Measurements from ENCODE around the gene BACE2. TPM values are rescaled to one million over a fixed set of nuclear protein-coding genes. Genes with fewer than 3 reads are reported as not detected.

Gene BACE2
- polyA plus RNA-seq, 1 donor (not counting 4 experiments of a cell fraction or from before 2014, with no cell fraction given): 130 TPM

DNA sequence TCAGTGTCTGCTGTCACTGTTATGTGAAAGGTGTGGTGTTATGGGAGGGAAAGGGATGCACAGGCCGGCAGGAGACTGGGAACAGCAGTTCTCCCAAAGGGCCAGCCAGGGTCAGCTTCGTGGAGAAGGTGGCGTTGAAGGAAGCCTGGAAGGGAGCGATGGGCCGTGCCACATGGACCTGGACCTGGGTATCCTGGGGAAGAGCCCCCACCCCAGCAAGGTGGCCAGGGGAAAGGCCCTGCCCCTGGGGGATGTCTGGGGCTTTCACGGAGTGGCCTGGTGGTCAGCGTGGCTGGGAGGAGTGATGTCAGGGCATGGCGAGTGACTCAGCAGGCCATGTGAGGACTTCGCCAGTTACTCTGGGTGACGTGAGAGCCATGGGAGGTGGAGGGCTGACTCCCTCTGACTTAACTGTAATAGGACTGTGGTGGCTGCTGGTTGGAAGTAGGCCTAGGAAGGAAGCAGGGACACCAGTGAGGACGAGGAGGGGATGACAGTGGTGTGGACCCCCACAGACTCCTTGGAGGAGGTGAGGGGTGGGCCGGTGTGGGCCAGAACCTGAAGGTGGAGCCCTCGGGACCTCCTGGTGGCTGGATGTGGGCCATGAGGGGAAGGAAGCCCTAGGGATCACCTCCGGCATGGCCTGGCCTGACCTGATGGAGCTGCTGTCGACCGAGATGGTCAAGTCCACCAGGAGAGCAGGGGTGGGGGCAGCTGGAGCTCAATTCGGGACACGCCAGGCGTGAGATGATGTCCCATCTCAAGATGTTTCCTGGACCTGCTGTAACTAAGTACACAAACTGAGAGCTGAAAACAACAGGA is 54.5 kb downstream of the BACE2 start:
- no peak for FAIRE-seq

DNA sequence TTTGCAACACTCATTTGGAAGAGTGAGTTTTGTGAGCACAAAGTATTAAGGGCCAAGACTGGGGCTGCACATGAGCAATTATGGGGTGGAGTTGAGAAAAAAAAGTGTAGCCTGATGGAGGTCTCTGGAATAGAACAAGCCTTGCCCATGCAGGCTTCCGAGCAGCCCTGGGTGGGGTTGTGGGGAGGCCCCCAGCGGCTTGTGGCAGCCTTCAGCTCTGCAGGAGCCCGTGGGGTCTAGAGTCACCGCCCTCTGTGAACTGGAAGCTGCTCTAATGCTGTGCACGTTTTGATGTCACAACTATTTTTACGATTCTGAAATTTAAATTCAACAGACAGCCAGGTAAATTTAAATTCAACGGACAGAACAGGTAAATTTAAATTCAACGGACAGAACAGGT is 58.9 kb downstream of the BACE2 start:
- H3K9me1 ChIP-seq (ENCODE audit: control insufficient read depth, extremely low read depth, insufficient read depth, low read length): no peaks in the 10 kb centered on the region
- no peak overlapping the region for H3K4me2 ChIP-seq (ENCODE audit: control insufficient read depth, extremely low read depth, insufficient read depth, low read depth, low read length)
- no peak overlapping the region for H3K27ac ChIP-seq (ENCODE audit: control insufficient read depth, insufficient read depth, low read length)
- no peak overlapping the region for H3K4me3 ChIP-seq (ENCODE audit: control insufficient read depth in 2 of 3, extremely low read depth in 1 of 3, insufficient read depth in 2 of 3, low read depth in 1 of 3, low read length in 3 of 3)
- no peaks in the 10 kb centered on the region for H3K9me3 ChIP-seq (ENCODE audit: control insufficient read depth, low read depth, low read length)
- no peak for FAIRE-seq
- no peaks in the 10 kb centered on the region for H3K4me1 ChIP-seq (ENCODE audit: control insufficient read depth, extremely low read depth, insufficient read depth, low read length)
- DNase-seq (ENCODE audit: low read depth, low spot score): no peak
- no peak overlapping the region for H2AFZ ChIP-seq (ENCODE audit: control insufficient read depth, low read length)
- H3K9ac ChIP-seq (ENCODE audit: control insufficient read depth, extremely low read depth, insufficient read depth, low read length): no peak overlapping the region
- peaks cover 9 to 20% of the 10 kb centered on the region in 2 experiments for H3K36me3 ChIP-seq (ENCODE audit: control insufficient read depth in 2 of 2, extremely low read depth in 1 of 2, insufficient read depth in 2 of 2, low read length in 2 of 2)
- H4K20me1 ChIP-seq (ENCODE audit: control insufficient read depth, extremely low read depth, insufficient read depth, low read length): peaks cover 6% of the 10 kb centered on the region
- H3K27me3 ChIP-seq (ENCODE audit: control insufficient read depth, extremely low read depth, insufficient read depth, low read length): no peaks in the 10 kb centered on the region
- TF ChIP-seq EZH2 (IDR thresholded peaks at IDR 0.05; ENCODE audit: low read length): no peak
- TF ChIP-seq, protein P1, sequence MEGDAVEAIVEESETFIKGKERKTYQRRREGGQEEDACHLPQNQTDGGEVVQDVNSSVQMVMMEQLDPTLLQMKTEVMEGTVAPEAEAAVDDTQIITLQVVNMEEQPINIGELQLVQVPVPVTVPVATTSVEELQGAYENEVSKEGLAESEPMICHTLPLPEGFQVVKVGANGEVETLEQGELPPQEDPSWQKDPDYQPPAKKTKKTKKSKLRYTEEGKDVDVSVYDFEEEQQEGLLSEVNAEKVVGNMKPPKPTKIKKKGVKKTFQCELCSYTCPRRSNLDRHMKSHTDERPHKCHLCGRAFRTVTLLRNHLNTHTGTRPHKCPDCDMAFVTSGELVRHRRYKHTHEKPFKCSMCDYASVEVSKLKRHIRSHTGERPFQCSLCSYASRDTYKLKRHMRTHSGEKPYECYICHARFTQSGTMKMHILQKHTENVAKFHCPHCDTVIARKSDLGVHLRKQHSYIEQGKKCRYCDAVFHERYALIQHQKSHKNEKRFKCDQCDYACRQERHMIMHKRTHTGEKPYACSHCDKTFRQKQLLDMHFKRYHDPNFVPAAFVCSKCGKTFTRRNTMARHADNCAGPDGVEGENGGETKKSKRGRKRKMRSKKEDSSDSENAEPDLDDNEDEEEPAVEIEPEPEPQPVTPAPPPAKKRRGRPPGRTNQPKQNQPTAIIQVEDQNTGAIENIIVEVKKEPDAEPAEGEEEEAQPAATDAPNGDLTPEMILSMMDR (optimal IDR thresholded peaks at IDR 0.05 in 1 of 3, IDR thresholded peaks at IDR 0.05 in 1 of 3, conservative IDR thresholded peaks at IDR 0.05 in 1 of 3; ENCODE audit: extremely low read depth in 1 of 3, insufficient read depth in 2 of 3, low read length in 3 of 3): no peak
- peaks cover 25% of the 10 kb centered on the region for H3K79me2 ChIP-seq (ENCODE audit: control insufficient read depth, insufficient read depth, low read length)
- dilution Hi-C loops (cut with MboI; ENCODE audit: extremely low pct_ligation_motif_present, low sequenced_read_pairs): no loop called here

More for the DNA sequence above, 54.5 kb downstream of the BACE2 start:
- TF ChIP-seq, protein P1 (optimal IDR thresholded peaks at IDR 0.05 in 1 of 3, IDR thresholded peaks at IDR 0.05 in 1 of 3, conservative IDR thresholded peaks at IDR 0.05 in 1 of 3; ENCODE audit: extremely low read depth in 1 of 3, insufficient read depth in 2 of 3, low read length in 3 of 3): no peak
- no peak for TF ChIP-seq EZH2 (IDR thresholded peaks at IDR 0.05; ENCODE audit: low read length)
- H3K9me1 ChIP-seq (ENCODE audit: control insufficient read depth, extremely low read depth, insufficient read depth, low read length): no peaks in the 10 kb centered on the region
- H3K27me3 ChIP-seq (ENCODE audit: control insufficient read depth, extremely low read depth, insufficient read depth, low read length): no peaks in the 10 kb centered on the region
- no peak overlapping the region for H2AFZ ChIP-seq (ENCODE audit: control insufficient read depth, low read length)
- no peak overlapping the region for H3K9ac ChIP-seq (ENCODE audit: control insufficient read depth, extremely low read depth, insufficient read depth, low read length)
- H4K20me1 ChIP-seq (ENCODE audit: control insufficient read depth, extremely low read depth, insufficient read depth, low read length): peaks cover 6% of the 10 kb centered on the region
- peaks cover 43% of the 10 kb centered on the region for H3K79me2 ChIP-seq (ENCODE audit: control insufficient read depth, insufficient read depth, low read length)
- no peaks in the 10 kb centered on the region for H3K9me3 ChIP-seq (ENCODE audit: control insufficient read depth, low read depth, low read length)
- DNase-seq (ENCODE audit: low read depth, low spot score): no peak
- no peak overlapping the region for H3K4me3 ChIP-seq (ENCODE audit: control insufficient read depth in 2 of 3, extremely low read depth in 1 of 3, insufficient read depth in 2 of 3, low read depth in 1 of 3, low read length in 3 of 3)
- dilution Hi-C loops (cut with MboI; ENCODE audit: extremely low pct_ligation_motif_present, low sequenced_read_pairs): no loop called here
- H3K27ac ChIP-seq (ENCODE audit: control insufficient read depth, insufficient read depth, low read length): no peak overlapping the region
- peaks cover 3 to 6% of the 10 kb centered on the region in 2 experiments for H3K36me3 ChIP-seq (ENCODE audit: control insufficient read depth in 2 of 2, extremely low read depth in 1 of 2, insufficient read depth in 2 of 2, low read length in 2 of 2)
- no peak overlapping the region for H3K4me2 ChIP-seq (ENCODE audit: control insufficient read depth, extremely low read depth, insufficient read depth, low read depth, low read length)
- H3K4me1 ChIP-seq (ENCODE audit: control insufficient read depth, extremely low read depth, insufficient read depth, low read length): no peaks in the 10 kb centered on the region

Measured in keratinocyte (primary cell).